Mesenchymal stem cell (in vitro differentiated cells and primary cell): ENCODE results near the gene CCDC149.

Experiments used
- DNase-seq: peaks from one replicate; pipeline ENCODE4 v3.0.0-alpha.2; 2013
- H2AFZ ChIP-seq: one replicate; pipeline ENCODE4 v1.6.1; 2013; ENCODE audit warnings: low read depth, mild to moderate bottlenecking, control low read depth, inconsistent platforms, low read length, moderate library complexity
- H2AK5ac ChIP-seq: 2 replicates; pipeline ENCODE4 v1.6.1; 2013; ENCODE audit warnings: low read length, moderate library complexity, mild to moderate bottlenecking, inconsistent platforms; ENCODE audit not compliant: severe bottlenecking
- H2BK120ac ChIP-seq: one replicate; pipeline ENCODE4 v1.6.1; 2013; ENCODE audit warnings: low read depth, mild to moderate bottlenecking, inconsistent platforms, low read length, moderate library complexity
- H2BK12ac ChIP-seq, 2 experiments: one replicate each; pipeline ENCODE4 v1.6.1; 2013; ENCODE audit warnings: inconsistent platforms in 2 of 2, low read length in 2 of 2, mild to moderate bottlenecking in 2 of 2, moderate library complexity in 2 of 2, control low read depth in 1 of 2
- H2BK15ac ChIP-seq: one replicate; pipeline ENCODE4 v1.6.1; 2013; ENCODE audit warnings: mild to moderate bottlenecking, low read depth, inconsistent platforms; ENCODE audit not compliant: poor library complexity, severe bottlenecking
- H2BK5ac ChIP-seq: 2 replicates; pipeline ENCODE4 v1.6.1; 2013; ENCODE audit warnings: low read depth, mild to moderate bottlenecking, low read length, control low read depth, inconsistent platforms; ENCODE audit not compliant: poor library complexity, severe bottlenecking
- H3K14ac ChIP-seq, 2 experiments: one replicate each; pipeline ENCODE4 v1.6.1; 2013; ENCODE audit warnings: inconsistent platforms in 2 of 2, low read length in 2 of 2, control low read depth in 1 of 2, mild to moderate bottlenecking in 1 of 2, moderate library complexity in 1 of 2
- H3K18ac ChIP-seq, 2 experiments: one replicate each; pipeline ENCODE4 v1.6.1; 2013; ENCODE audit warnings: inconsistent platforms in 2 of 2, low read length in 2 of 2, control low read depth in 1 of 2, low read depth in 1 of 2, mild to moderate bottlenecking in 1 of 2
- H3K23ac ChIP-seq, 2 experiments: one replicate each; pipeline ENCODE4 v1.6.1; 2013; ENCODE audit warnings: inconsistent platforms in 2 of 2, low read length in 2 of 2, mild to moderate bottlenecking in 2 of 2, moderate library complexity in 2 of 2, control low read depth in 1 of 2
- H3K27ac ChIP-seq: 2 replicates; pipeline ENCODE4 v1.5.1; 2013; ENCODE audit warnings: mild to moderate bottlenecking, moderate library complexity, low read length, control low read depth, inconsistent platforms; ENCODE audit not compliant: poor library complexity, severe bottlenecking
- H3K27me3 ChIP-seq, 2 experiments: 2 replicates each; pipeline versions ENCODE4 v1.6.1 to v1.7.0; 2013; ENCODE audit warnings: low read length in 2 of 2, mild to moderate bottlenecking in 2 of 2, moderate library complexity in 2 of 2, control low read depth in 1 of 2, inconsistent platforms in 1 of 2; ENCODE audit not compliant: control insufficient read depth in 1 of 2, insufficient read depth in 1 of 2
- H3K36me3 ChIP-seq, 2 experiments: 2 replicates each; pipeline versions ENCODE4 v1.6.1 to v1.7.0; 2013; ENCODE audit warnings: low read length in 2 of 2, control low read depth in 1 of 2, inconsistent platforms in 1 of 2, low read depth in 1 of 2, mild to moderate bottlenecking in 1 of 2; ENCODE audit not compliant: insufficient read depth in 2 of 2, control insufficient read depth in 1 of 2
- H3K4ac ChIP-seq, 2 experiments: one replicate each; pipeline ENCODE4 v1.6.1; 2013; ENCODE audit warnings: inconsistent platforms in 2 of 2, low read length in 2 of 2, mild to moderate bottlenecking in 2 of 2, moderate library complexity in 2 of 2, control low read depth in 1 of 2, low read depth in 1 of 2
- H3K4me1 ChIP-seq: 2 replicates; pipeline ENCODE4 v1.6.1; 2013; ENCODE audit warnings: low read depth, low read length, control low read depth; ENCODE audit not compliant: control insufficient read depth, insufficient read depth
- H3K4me2 ChIP-seq: 2 replicates; pipeline ENCODE4 v1.6.1; 2013; ENCODE audit warnings: low read length, mild to moderate bottlenecking, inconsistent platforms; ENCODE audit not compliant: poor library complexity, severe bottlenecking
- H3K4me3 ChIP-seq, 2 experiments: 2 replicates each; pipeline versions ENCODE4 v1.5.1 to v1.7.0; 2013; ENCODE audit warnings: low read length in 2 of 2, mild to moderate bottlenecking in 2 of 2, control low read depth in 1 of 2, low read depth in 1 of 2; ENCODE audit not compliant: insufficient read depth in 1 of 2
- H3K79me1 ChIP-seq: replicated peaks from 2 replicates; pipeline ENCODE4 v1.6.1; 2013; ENCODE audit warnings: mild to moderate bottlenecking, control low read depth, low read length, inconsistent platforms; ENCODE audit not compliant: poor library complexity, severe bottlenecking
- H3K9ac ChIP-seq: 2 replicates; pipeline ENCODE4 v1.7.0; 2013; ENCODE audit warnings: mild to moderate bottlenecking, low read length, moderate library complexity
- H3K9me3 ChIP-seq: 2 replicates; pipeline ENCODE4 v1.7.0; 2013; ENCODE audit warnings: mild to moderate bottlenecking, low read length; ENCODE audit not compliant: control insufficient read depth
- H4K8ac ChIP-seq: one replicate; pipeline ENCODE4 v1.6.1; 2013; ENCODE audit warnings: inconsistent platforms, mild to moderate bottlenecking, low read length, moderate library complexity
- H4K91ac ChIP-seq: one replicate; pipeline ENCODE4 v1.6.1; 2013; ENCODE audit warnings: mild to moderate bottlenecking, low read length, inconsistent platforms
- WGBS: methylation state at CpG from one replicate; pipeline ENCODE4 v1.1.7; 2013; ENCODE audit warnings: mixed read lengths; 5-methylcytosine and 5-hydroxymethylcytosine counted together

The CCDC149 gene

GRCh38 chr4:24809376-24809775 lies 103.5 kb downstream of the CCDC149 start:
- Histone ChIP-seq H3K4me2 (no peak overlapping the region), H3K27me3 (no peaks in the 10 kb centered on the region), H3K18ac (no peak overlapping the region), H3K27ac (no peak overlapping the region), H2BK5ac (no peak overlapping the region), H3K9me3 (no peaks in the 10 kb centered on the region), H2AK5ac (no peak overlapping the region), H3K23ac (no peak overlapping the region), H3K4ac (no peak overlapping the region), H2AFZ (no peak overlapping the region), H3K79me1 (no peaks in the 10 kb centered on the region), H3K14ac (no peak overlapping the region), H3K9ac (no peak overlapping the region), H2BK120ac (no peak overlapping the region), H4K91ac (no peak overlapping the region), H2BK15ac (no peak overlapping the region), H3K36me3 (peaks cover 7 to 45% of the 10 kb centered on the region in 2 experiments), H4K8ac (no peak overlapping the region), H2BK12ac (no peak overlapping the region), H3K4me1 (peaks cover 2% of the 10 kb centered on the region), H3K4me3 (no peak overlapping the region)
- no peak for DNase-seq
- 87% methylated on average over 2 of the region's 2 CpGs for WGBS

GRCh38 chr4:24808955-24809354 lies 103.9 kb downstream of the CCDC149 start:
- H3K27me3 ChIP-seq: no peaks in the 10 kb centered on the region
- no peak overlapping the region for H3K27ac ChIP-seq
- DNase-seq: no peak
- no peak overlapping the region for H2AFZ ChIP-seq
- no peak overlapping the region for H4K8ac ChIP-seq
- no peaks in the 10 kb centered on the region for H3K79me1 ChIP-seq
- H3K14ac ChIP-seq: no peak overlapping the region
- no peak overlapping the region for H3K4me3 ChIP-seq
- H2BK120ac ChIP-seq: no peak overlapping the region
- peaks cover 2% of the 10 kb centered on the region for H3K4me1 ChIP-seq
- H3K9me3 ChIP-seq: no peaks in the 10 kb centered on the region
- peaks cover 7 to 44% of the 10 kb centered on the region in 2 experiments for H3K36me3 ChIP-seq
- no peak overlapping the region for H4K91ac ChIP-seq
- no peak overlapping the region for H2BK12ac ChIP-seq
- H2BK5ac ChIP-seq: no peak overlapping the region
- no peak overlapping the region for H3K9ac ChIP-seq
- no peak overlapping the region for H3K18ac ChIP-seq
- H2BK15ac ChIP-seq: no peak overlapping the region
- no peak overlapping the region for H3K23ac ChIP-seq
- 87% methylated on average over 4 of the region's 6 CpGs for WGBS
- no peak overlapping the region for H2AK5ac ChIP-seq
- H3K4ac ChIP-seq: no peak overlapping the region
- no peak overlapping the region for H3K4me2 ChIP-seq

- Histone ChIP-seq H2AK5ac (no peak overlapping the region), H3K79me1 (no peaks in the 10 kb centered on the region), H3K4me1 (peaks cover 2% of the 10 kb centered on the region), H2BK120ac (no peak overlapping the region), H3K23ac (no peak overlapping the region), H3K9me3 (no peaks in the 10 kb centered on the region), H3K4me2 (no peak overlapping the region), H3K36me3 (peaks cover 7 to 41% of the 10 kb centered on the region in 2 experiments), H3K9ac (no peak overlapping the region), H2BK5ac (no peak overlapping the region), H3K27ac (no peak overlapping the region), H3K4ac (no peak overlapping the region), H3K4me3 (no peak overlapping the region), H3K27me3 (no peaks in the 10 kb centered on the region), H2BK15ac (no peak overlapping the region), H4K8ac (no peak overlapping the region), H2BK12ac (no peak overlapping the region), H3K18ac (no peak overlapping the region), H3K14ac (no peak overlapping the region), H4K91ac (no peak overlapping the region), H2AFZ (no peak overlapping the region)
- DNase-seq: no peak
- 97% methylated on average over 14 of the region's 14 CpGs for whole genome bisulfite sequencing
Measured at GRCh38 chr4:24808261-24808660, 104.6 kb downstream of the CCDC149 start.

GRCh38 chr4:24807611-24808010 lies 105.2 kb downstream of the CCDC149 start:
- Histone ChIP-seq H2BK15ac (no peak overlapping the region), H4K8ac (no peak overlapping the region), H3K27me3 (peaks cover 0 to 2% of the 10 kb centered on the region in 2 experiments), H2BK12ac (no peak overlapping the region), H3K36me3 (peaks cover 7 to 36% of the 10 kb centered on the region in 2 experiments), H3K9me3 (no peaks in the 10 kb centered on the region), H3K18ac (no peak overlapping the region), H3K27ac (no peak overlapping the region), H2AFZ (no peak overlapping the region), H3K4me2 (no peak overlapping the region), H3K4me3 (no peak overlapping the region), H2BK120ac (no peak overlapping the region), H3K4ac (no peak overlapping the region), H3K79me1 (no peaks in the 10 kb centered on the region), H3K9ac (no peak overlapping the region), H2BK5ac (no peak overlapping the region), H4K91ac (no peak overlapping the region), H3K23ac (no peak overlapping the region), H3K4me1 (peaks cover 2% of the 10 kb centered on the region), H3K14ac (no peak overlapping the region), H2AK5ac (no peak overlapping the region)
- DNase-seq: no peak
- 75% methylated on average over 5 of the region's 5 CpGs for WGBS
